B cell (primary cell): ENCODE measurements around the gene EHBP1. TPM values are rescaled to one million over a fixed set of nuclear protein-coding genes. Genes with fewer than 3 reads are reported as not detected.

Experiments
- ATAC-seq: fragments of 200-7000 bp; cut with Tn5 transposase; one replicate; pipeline ENCODE4 v1.10.0; 2021; ENCODE audit warnings: low read depth, mild to moderate bottlenecking, moderate number of reproducible peaks, moderate library complexity
- CTCF ChIA-PET: fragments of 350-600 bp; sonication (Branson Sonifier 250); formaldehyde crosslinking; loops from one replicate; lab custom pipeline; 2021; ENCODE audit warnings: antibody characterized with exemption, inconsistent platforms; lab: Charles Lee
- POLR2A ChIA-PET: fragments of 350-600 bp; sonication (Branson Sonifier 250); formaldehyde crosslinking; loops from one replicate; lab custom pipeline; 2021; ENCODE audit warnings: antibody characterized with exemption; lab: Charles Lee
- DNase-seq: peaks from one replicate; pipeline ENCODE4 v3.0.0; 2013
- H2AFZ ChIP-seq: 2 replicates; pipeline ENCODE4 v1.6.1; 2012; ENCODE audit warnings: mild to moderate bottlenecking, low read depth, low read length; ENCODE audit not compliant: insufficient read depth, poor library complexity, severe bottlenecking
- H3K27ac ChIP-seq, 2 donors: 1 replicate in 1 of 2; 2 replicates in 1 of 2; pipeline ENCODE4 v1.5.1; 2012 to 2013; ENCODE audit warnings: low read length in 2 of 2, mild to moderate bottlenecking in 2 of 2, moderate library complexity in 1 of 2
- H3K27me3 ChIP-seq, 4 experiments: fragments of 200-600 bp in 1 of 4; sonication (generic) in 1 of 4; replicated peaks in 1 of 4; 1 replicate in 2 of 4; 2 replicates in 2 of 4; pipeline versions ENCODE4 v1.6.1 to v1.7.0; 2013 to 2016; ENCODE audit warnings: low read length in 3 of 4, mild to moderate bottlenecking in 2 of 4, mixed read lengths in 1 of 4, moderate library complexity in 1 of 4; ENCODE audit not compliant: insufficient read depth in 4 of 4, control insufficient read depth in 3 of 4; ENCODE audit errors: control extremely low read depth in 1 of 4
- H3K36me3 ChIP-seq, 2 experiments: replicated peaks in 1 of 2; 1 replicate in 1 of 2; 2 replicates in 1 of 2; pipeline versions ENCODE4 v1.6.1 to v1.7.1; 2013; ENCODE audit warnings: low read length in 1 of 2; ENCODE audit not compliant: insufficient read depth in 2 of 2, control insufficient read depth in 1 of 2; ENCODE audit errors: control extremely low read depth in 1 of 2, extremely low read depth in 1 of 2
- H3K4me1 ChIP-seq, 2 donors: fragments of 200-600 bp in 1 of 2; sonication (generic) in 1 of 2; 1 replicate in 1 of 2; 2 replicates in 1 of 2; pipeline versions ENCODE4 v1.5.1 to v1.6.1; 2013 to 2017; ENCODE audit warnings: low read length in 2 of 2; ENCODE audit not compliant: control insufficient read depth in 2 of 2, insufficient read depth in 2 of 2
- H3K4me2 ChIP-seq: replicated peaks from 2 replicates; pipeline ENCODE3; 2012; ENCODE audit warnings: mild to moderate bottlenecking, low read depth, low read length; ENCODE audit not compliant: poor library complexity, severe bottlenecking
- H3K4me3 ChIP-seq, 5 experiments: fragments of 200-600 bp in 1 of 5; sonication (generic) in 1 of 5; 1 replicate in 3 of 5; 2 replicates in 2 of 5; pipeline versions ENCODE4 v1.5.1 to v1.7.0; 2011 to 2016; ENCODE audit warnings: low read length in 4 of 5, mild to moderate bottlenecking in 4 of 5, low read depth in 2 of 5, control low read depth in 1 of 5, moderate library complexity in 1 of 5; ENCODE audit not compliant: insufficient read depth in 1 of 5; ENCODE audit errors: control extremely low read depth in 1 of 5, extremely low read depth in 1 of 5
- H3K79me2 ChIP-seq: fragments of 200-600 bp; sonication (generic); one replicate; pipeline ENCODE4 v1.6.0; 2016; ENCODE audit warnings: low read length; ENCODE audit not compliant: control insufficient read depth, insufficient read depth
- H3K9ac ChIP-seq: fragments of 200-600 bp; sonication (generic); 2 replicates; pipeline ENCODE4 v1.6.1; 2017; ENCODE audit warnings: mild to moderate bottlenecking, low read length, moderate library complexity
- H3K9me3 ChIP-seq, 3 donors: one replicate each; pipeline versions ENCODE4 v1.6.1 to v1.7.1; 2013; ENCODE audit warnings: low read length in 2 of 3; ENCODE audit not compliant: control insufficient read depth in 2 of 3, insufficient read depth in 1 of 3; ENCODE audit errors: control extremely low read depth in 1 of 3
- H4K20me1 ChIP-seq: 2 replicates; pipeline ENCODE4 v1.6.0; 2012; ENCODE audit warnings: mild to moderate bottlenecking, low read length; ENCODE audit not compliant: insufficient read depth, control insufficient read depth, poor library complexity, severe bottlenecking
- H3K27ac Mint-ChIP-seq: one replicate; pipeline ENCODE4 v1.8.0; 2021; ENCODE audit warnings: mixed read lengths
- H3K27me3 Mint-ChIP-seq: one replicate; pipeline ENCODE4 v1.8.0; 2021; ENCODE audit warnings: mixed read lengths
- H3K4me1 Mint-ChIP-seq: one replicate; pipeline ENCODE4 v1.8.0; 2021; ENCODE audit warnings: mixed read lengths
- H3K4me3 Mint-ChIP-seq: one replicate; pipeline ENCODE4 v1.8.0; 2021; ENCODE audit warnings: mixed read lengths
- H3K9me3 Mint-ChIP-seq: one replicate; pipeline ENCODE4 v1.8.0; 2022; ENCODE audit warnings: mixed read lengths; ENCODE audit not compliant: insufficient read depth
- CTCF ChIP-seq: fragments of 200-600 bp; IDR thresholded peaks from one replicate; pipeline ENCODE4 v1.8.0; 2022; ENCODE audit warnings: antibody characterized with exemption, mild to moderate bottlenecking
- EZH2 ChIP-seq: IDR thresholded peaks from 2 replicates; pipeline ENCODE4 v1.6.1; 2012; ENCODE audit warnings: borderline replicate concordance, low read depth, mild to moderate bottlenecking, moderate library complexity, low read length; ENCODE audit not compliant: insufficient read depth, poor library complexity, severe bottlenecking
- WGBS: methylation state at CpG from one replicate; pipeline ENCODE4 v1.1.5; 2013; ENCODE audit warnings: missing lambda C conversion rate; ENCODE audit not compliant: insufficient coverage; 5-methylcytosine and 5-hydroxymethylcytosine counted together
- intact Hi-C: fragments of 100-400 bp; cut with micrococcal nuclease; formaldehyde crosslinking; loops from one replicate; pipeline ENCODE4 v1.10.0; 2022
- polyA plus RNA-seq: library from polyadenylated mRNA; depleted of rRNA; stranded (reverse); fragments of >200 nt; gene quantifications from 2 replicates; pipeline ENCODE4 v1.2.3, GENCODE V29; 2012
- total RNA-seq, 2 donors: library from RNA; stranded (reverse); fragments of 120-200 nt in 1 of 2; gene quantifications; 1 replicate in 1 of 2; 2 replicates in 1 of 2; pipeline versions ENCODE4 v1.2.3 to v1.2.4, GENCODE V29; 2013 to 2022

Gene EHBP1
- total and polyA plus RNA-seq, 2 donors (not counting 1 experiment from before 2014, with no cell fraction given), result 8.8 to 34.7 TPM

GRCh38 chr2:62787386-62787785 is 81.9 kb downstream of the EHBP1 start:
- no peaks in the 10 kb centered on the region for H4K20me1 ChIP-seq

GRCh38 chr2:62789518-62789917 is 84.0 kb downstream of the EHBP1 start:
- no peaks in the 10 kb centered on the region for H3K9me3 Mint-ChIP-seq
- Histone ChIP-seq H3K4me1 (no peaks in the 10 kb centered on the region), H3K27me3 (no peaks in the 10 kb centered on the region), H4K20me1 (no peaks in the 10 kb centered on the region), H3K36me3 (no peaks in the 10 kb centered on the region), H3K79me2 (no peaks in the 10 kb centered on the region), H3K9me3 (no peaks in the 10 kb centered on the region), H3K4me2 (no peak overlapping the region), H3K9ac (no peak overlapping the region), H3K4me3 (no peak overlapping the region), H3K27ac (no peak overlapping the region), H2AFZ (no peak overlapping the region)
- POLR2A ChIA-PET, result no interaction called here
- TF ChIP-seq EZH2 (no peak), CTCF (no peak)
- H3K4me3 Mint-ChIP-seq, result no peak overlapping the region
- H3K4me1 Mint-ChIP-seq, result no peaks in the 10 kb centered on the region
- H3K27me3 Mint-ChIP-seq, result no peaks in the 10 kb centered on the region
- ATAC-seq, result no peak
- no peak for DNase-seq
- WGBS, result 92% methylated on average over 3 of the region's 3 CpGs
- intact Hi-C loops, result loop anchor here (5.0 kb wide), 1 partner anchor 753 kb away; no protein-coding TSS in a partner anchor
- CTCF ChIA-PET, result no interaction called here
- H3K27ac Mint-ChIP-seq, result no peak overlapping the region

More at GRCh38 chr2:62787386-62787785, 81.9 kb downstream of the EHBP1 start:
- Mint-ChIP-seq H3K9me3 (peaks cover 4% of the 10 kb centered on the region), H3K4me3 (no peak overlapping the region), H3K27ac (no peak overlapping the region), H3K27me3 (no peaks in the 10 kb centered on the region), H3K4me1 (no peaks in the 10 kb centered on the region)
- no peak for TF ChIP-seq CTCF
- no peak for TF ChIP-seq EZH2
- no peaks in the 10 kb centered on the region for H3K36me3 ChIP-seq
- peaks cover 6% of the 10 kb centered on the region for H3K79me2 ChIP-seq
- intact Hi-C loops, result loop anchor here (5.0 kb wide), 1 partner anchor 755 kb away; no protein-coding TSS in a partner anchor
- H3K9ac ChIP-seq, result no peak overlapping the region
- H3K27me3 ChIP-seq, result no peaks in the 10 kb centered on the region
- H3K4me1 ChIP-seq, result no peaks in the 10 kb centered on the region
- H2AFZ ChIP-seq, result no peak overlapping the region
- POLR2A ChIA-PET, result no interaction called here
- peaks cover 0 to 10% (median 9%) of the 10 kb centered on the region in 3 donors for H3K9me3 ChIP-seq
- CTCF ChIA-PET, result interaction anchor here (1.1 to 1.9 kb wide), 4 partner anchors 12 to 637 kb away, joined by 3 to 5 read pairs (median 4); no protein-coding TSS in a partner anchor
- no CpG with 5 or more reads among the region's 2 CpGs for WGBS
- peak; percentile 4 for DNase-seq
- H3K4me2 ChIP-seq, result no peak overlapping the region
- H3K4me3 ChIP-seq, result no peak overlapping the region
- ATAC-seq, result no peak
- no peak overlapping the region for H3K27ac ChIP-seq
